ENCODE data around the gene EMSY.

GRCh38 chr11:76561245-76561644 lies 116.4 kb downstream of the EMSY start:
- TF ChIP-seq ZNF569 (CRISPR knock-in tag; IDR thresholded peaks at IDR 0.05; ENCODE audit: borderline replicate concordance) = no peak
- TF ChIP-seq, protein P1, sequence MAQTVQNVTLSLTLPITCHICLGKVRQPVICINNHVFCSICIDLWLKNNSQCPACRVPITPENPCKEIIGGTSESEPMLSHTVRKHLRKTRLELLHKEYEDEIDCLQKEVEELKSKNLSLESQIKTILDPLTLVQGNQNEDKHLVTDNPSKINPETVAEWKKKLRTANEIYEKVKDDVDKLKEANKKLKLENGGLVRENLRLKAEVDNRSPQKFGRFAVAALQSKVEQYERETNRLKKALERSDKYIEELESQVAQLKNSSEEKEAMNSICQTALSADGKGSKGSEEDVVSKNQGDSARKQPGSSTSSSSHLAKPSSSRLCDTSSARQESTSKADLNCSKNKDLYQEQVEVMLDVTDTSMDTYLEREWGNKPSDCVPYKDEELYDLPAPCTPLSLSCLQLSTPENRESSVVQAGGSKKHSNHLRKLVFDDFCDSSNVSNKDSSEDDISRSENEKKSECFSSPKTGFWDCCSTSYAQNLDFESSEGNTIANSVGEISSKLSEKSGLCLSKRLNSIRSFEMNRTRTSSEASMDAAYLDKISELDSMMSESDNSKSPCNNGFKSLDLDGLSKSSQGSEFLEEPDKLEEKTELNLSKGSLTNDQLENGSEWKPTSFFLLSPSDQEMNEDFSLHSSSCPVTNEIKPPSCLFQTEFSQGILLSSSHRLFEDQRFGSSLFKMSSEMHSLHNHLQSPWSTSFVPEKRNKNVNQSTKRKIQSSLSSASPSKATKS (CRISPR knock-in tag; IDR thresholded peaks at IDR 0.05) = no peak
- TF ChIP-seq, protein P2, sequence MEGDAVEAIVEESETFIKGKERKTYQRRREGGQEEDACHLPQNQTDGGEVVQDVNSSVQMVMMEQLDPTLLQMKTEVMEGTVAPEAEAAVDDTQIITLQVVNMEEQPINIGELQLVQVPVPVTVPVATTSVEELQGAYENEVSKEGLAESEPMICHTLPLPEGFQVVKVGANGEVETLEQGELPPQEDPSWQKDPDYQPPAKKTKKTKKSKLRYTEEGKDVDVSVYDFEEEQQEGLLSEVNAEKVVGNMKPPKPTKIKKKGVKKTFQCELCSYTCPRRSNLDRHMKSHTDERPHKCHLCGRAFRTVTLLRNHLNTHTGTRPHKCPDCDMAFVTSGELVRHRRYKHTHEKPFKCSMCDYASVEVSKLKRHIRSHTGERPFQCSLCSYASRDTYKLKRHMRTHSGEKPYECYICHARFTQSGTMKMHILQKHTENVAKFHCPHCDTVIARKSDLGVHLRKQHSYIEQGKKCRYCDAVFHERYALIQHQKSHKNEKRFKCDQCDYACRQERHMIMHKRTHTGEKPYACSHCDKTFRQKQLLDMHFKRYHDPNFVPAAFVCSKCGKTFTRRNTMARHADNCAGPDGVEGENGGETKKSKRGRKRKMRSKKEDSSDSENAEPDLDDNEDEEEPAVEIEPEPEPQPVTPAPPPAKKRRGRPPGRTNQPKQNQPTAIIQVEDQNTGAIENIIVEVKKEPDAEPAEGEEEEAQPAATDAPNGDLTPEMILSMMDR (CRISPR knock-in tag; IDR thresholded peaks at IDR 0.05) = no peak
- no peak for TF ChIP-seq NFE2L2 (IDR thresholded peaks at IDR 0.05; ENCODE audit: low read length)
- TF ChIP-seq, protein P3, sequence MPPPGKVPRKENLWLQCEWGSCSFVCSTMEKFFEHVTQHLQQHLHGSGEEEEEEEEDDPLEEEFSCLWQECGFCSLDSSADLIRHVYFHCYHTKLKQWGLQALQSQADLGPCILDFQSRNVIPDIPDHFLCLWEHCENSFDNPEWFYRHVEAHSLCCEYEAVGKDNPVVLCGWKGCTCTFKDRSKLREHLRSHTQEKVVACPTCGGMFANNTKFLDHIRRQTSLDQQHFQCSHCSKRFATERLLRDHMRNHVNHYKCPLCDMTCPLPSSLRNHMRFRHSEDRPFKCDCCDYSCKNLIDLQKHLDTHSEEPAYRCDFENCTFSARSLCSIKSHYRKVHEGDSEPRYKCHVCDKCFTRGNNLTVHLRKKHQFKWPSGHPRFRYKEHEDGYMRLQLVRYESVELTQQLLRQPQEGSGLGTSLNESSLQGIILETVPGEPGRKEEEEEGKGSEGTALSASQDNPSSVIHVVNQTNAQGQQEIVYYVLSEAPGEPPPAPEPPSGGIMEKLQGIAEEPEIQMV (CRISPR knock-in tag; IDR thresholded peaks at IDR 0.05; ENCODE audit: low read depth) = no peak
- TF ChIP-seq ZFP36 (IDR thresholded peaks at IDR 0.05; ENCODE audit: borderline replicate concordance, low read depth, low read length, partially characterized antibody) = no peak
- TF ChIP-seq NFIC (IDR thresholded peaks at IDR 0.05; ENCODE audit: low read length) = no peak
- TF ChIP-seq, protein P4, sequence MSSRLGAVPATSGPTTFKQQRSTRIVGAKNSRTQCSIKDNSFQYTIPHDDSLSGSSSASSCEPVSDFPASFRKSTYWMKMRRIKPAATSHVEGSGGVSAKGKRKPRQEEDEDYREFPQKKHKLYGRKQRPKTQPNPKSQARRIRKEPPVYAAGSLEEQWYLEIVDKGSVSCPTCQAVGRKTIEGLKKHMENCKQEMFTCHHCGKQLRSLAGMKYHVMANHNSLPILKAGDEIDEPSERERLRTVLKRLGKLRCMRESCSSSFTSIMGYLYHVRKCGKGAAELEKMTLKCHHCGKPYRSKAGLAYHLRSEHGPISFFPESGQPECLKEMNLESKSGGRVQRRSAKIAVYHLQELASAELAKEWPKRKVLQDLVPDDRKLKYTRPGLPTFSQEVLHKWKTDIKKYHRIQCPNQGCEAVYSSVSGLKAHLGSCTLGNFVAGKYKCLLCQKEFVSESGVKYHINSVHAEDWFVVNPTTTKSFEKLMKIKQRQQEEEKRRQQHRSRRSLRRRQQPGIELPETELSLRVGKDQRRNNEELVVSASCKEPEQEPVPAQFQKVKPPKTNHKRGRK (CRISPR knock-in tag; IDR thresholded peaks at IDR 0.05) = no peak
- TF ChIP-seq NBN (conservative IDR thresholded peaks at IDR 0.05) = no peak
